SIG-M5 treated with dmso at 0.1 percent for 504 hours (cell line): Measurements from ENCODE around the gene IRF4.
"Not testable (repeated sequence)": the region's sequence is repeated elsewhere in the genome, so short reads cannot be mapped to it uniquely, and the experiment has no call there.

Source experiments
- DNase-seq: peaks from one replicate; lab custom pipeline; 2025; ENCODE audit not compliant: unreplicated experiment; lab: John Stamatoyannopoulos, UW

Gene IRF4

GRCh38 chr6:366389-367297 lies 24.9 kb upstream of the IRF4 start:
- no peak for DNase-seq

- DNase-seq = no peak
Measured at GRCh38 chr6:367298-367794, 24.2 kb upstream of the IRF4 start.

GRCh38 chr6:367891-368630 lies 23.5 kb upstream of the IRF4 start:
- no peak for DNase-seq

GRCh38 chr6:369559-370431 lies 21.8 kb upstream of the IRF4 start:
- no peak for DNase-seq

- DNase-seq = no peak
Measured at GRCh38 chr6:370555-370954, 21.0 kb upstream of the IRF4 start.

GRCh38 chr6:371851-372250 lies 19.7 kb upstream of the IRF4 start:
- not testable (repeated sequence) for DNase-seq

GRCh38 chr6:372336-372911 lies 19.1 kb upstream of the IRF4 start:
- no peak for DNase-seq

- DNase-seq = no peak
Measured at GRCh38 chr6:373031-373430, 18.5 kb upstream of the IRF4 start.

- DNase-seq = no peak
Measured at GRCh38 chr6:373773-374724, 17.5 kb upstream of the IRF4 start.

GRCh38 chr6:374956-375355 lies 16.6 kb upstream of the IRF4 start:
- no peak for DNase-seq

GRCh38 chr6:376827-377640 lies 14.5 kb upstream of the IRF4 start:
- DNase-seq = no peak

- not testable (repeated sequence) for DNase-seq
Measured at GRCh38 chr6:377641-378020, 13.9 kb upstream of the IRF4 start.

- DNase-seq = no peak
Measured at GRCh38 chr6:378090-378957, 13.2 kb upstream of the IRF4 start.

- no peak for DNase-seq
Measured at GRCh38 chr6:378958-379409, 12.6 kb upstream of the IRF4 start.

- no peak for DNase-seq
Measured at GRCh38 chr6:379410-380181, 12.0 kb upstream of the IRF4 start.

- no peak for DNase-seq
Measured at GRCh38 chr6:380234-381218, 11.0 kb upstream of the IRF4 start.
